ENCODE data around the gene VPS51. TPM values are rescaled to one million over a fixed set of nuclear protein-coding genes. Genes with fewer than 3 reads are reported as not detected.

Gene VPS51
- total and polyA plus RNA-seq, 10 of the 15 experiments (the other 5 are each of a cell fraction or from before 2014, with no cell fraction given) = 1.5 to 279 (median 53.2) TPM

DNA sequence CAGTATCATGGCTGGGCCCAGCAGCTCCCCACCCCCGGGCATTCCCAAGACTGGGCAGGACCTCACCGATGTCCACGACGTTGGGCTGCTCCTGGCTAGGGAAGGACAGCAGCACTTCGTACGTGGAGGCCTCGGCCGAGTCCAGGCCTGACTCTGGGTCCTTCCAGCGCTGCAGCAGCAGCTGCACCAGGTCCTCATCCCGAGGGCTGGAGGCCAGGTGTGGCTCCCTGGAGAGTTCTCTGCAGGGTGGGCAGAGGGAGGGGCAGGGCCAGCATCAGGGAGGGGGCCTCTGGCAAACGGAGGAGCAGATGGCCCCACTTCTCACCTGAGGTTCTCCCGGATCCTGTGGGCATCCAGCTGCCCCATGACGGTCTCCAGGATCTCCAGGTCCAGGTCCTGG, 38.0 kb upstream of the VPS51 start:
- 76% methylated on average over 13 of the region's 13 CpGs for WGBS (ENCODE audit: insufficient coverage, insufficient replicate concordance, low lambda C conversion rate, missing lambda C conversion rate)
- TF ChIP-seq, protein P1, sequence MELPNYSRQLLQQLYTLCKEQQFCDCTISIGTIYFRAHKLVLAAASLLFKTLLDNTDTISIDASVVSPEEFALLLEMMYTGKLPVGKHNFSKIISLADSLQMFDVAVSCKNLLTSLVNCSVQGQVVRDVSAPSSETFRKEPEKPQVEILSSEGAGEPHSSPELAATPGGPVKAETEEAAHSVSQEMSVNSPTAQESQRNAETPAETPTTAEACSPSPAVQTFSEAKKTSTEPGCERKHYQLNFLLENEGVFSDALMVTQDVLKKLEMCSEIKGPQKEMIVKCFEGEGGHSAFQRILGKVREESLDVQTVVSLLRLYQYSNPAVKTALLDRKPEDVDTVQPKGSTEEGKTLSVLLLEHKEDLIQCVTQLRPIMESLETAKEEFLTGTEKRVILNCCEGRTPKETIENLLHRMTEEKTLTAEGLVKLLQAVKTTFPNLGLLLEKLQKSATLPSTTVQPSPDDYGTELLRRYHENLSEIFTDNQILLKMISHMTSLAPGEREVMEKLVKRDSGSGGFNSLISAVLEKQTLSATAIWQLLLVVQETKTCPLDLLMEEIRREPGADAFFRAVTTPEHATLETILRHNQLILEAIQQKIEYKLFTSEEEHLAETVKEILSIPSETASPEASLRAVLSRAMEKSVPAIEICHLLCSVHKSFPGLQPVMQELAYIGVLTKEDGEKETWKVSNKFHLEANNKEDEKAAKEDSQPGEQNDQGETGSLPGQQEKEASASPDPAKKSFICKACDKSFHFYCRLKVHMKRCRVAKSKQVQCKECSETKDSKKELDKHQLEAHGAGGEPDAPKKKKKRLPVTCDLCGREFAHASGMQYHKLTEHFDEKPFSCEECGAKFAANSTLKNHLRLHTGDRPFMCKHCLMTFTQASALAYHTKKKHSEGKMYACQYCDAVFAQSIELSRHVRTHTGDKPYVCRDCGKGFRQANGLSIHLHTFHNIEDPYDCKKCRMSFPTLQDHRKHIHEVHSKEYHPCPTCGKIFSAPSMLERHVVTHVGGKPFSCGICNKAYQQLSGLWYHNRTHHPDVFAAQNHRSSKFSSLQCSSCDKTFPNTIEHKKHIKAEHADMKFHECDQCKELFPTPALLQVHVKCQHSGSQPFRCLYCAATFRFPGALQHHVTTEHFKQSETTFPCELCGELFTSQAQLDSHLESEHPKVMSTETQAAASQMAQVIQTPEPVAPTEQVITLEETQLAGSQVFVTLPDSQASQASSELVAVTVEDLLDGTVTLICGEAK (IDR thresholded peaks at IDR 0.05; ENCODE audit: borderline replicate concordance) = no peak
- TF ChIP-seq WRNIP1 (IDR thresholded peaks at IDR 0.05; ENCODE audit: borderline replicate concordance, low read depth, low read length) = no peak
- TF ChIP-seq, protein P2, sequence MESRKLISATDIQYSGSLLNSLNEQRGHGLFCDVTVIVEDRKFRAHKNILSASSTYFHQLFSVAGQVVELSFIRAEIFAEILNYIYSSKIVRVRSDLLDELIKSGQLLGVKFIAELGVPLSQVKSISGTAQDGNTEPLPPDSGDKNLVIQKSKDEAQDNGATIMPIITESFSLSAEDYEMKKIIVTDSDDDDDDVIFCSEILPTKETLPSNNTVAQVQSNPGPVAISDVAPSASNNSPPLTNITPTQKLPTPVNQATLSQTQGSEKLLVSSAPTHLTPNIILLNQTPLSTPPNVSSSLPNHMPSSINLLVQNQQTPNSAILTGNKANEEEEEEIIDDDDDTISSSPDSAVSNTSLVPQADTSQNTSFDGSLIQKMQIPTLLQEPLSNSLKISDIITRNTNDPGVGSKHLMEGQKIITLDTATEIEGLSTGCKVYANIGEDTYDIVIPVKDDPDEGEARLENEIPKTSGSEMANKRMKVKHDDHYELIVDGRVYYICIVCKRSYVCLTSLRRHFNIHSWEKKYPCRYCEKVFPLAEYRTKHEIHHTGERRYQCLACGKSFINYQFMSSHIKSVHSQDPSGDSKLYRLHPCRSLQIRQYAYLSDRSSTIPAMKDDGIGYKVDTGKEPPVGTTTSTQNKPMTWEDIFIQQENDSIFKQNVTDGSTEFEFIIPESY (IDR thresholded peaks at IDR 0.05) = no peak
- TF ChIP-seq PAX5 (IDR thresholded peaks at IDR 0.05; ENCODE audit: borderline replicate concordance, low read depth, low read length) = no peak
- no peak for TF ChIP-seq ATF7 (IDR thresholded peaks at IDR 0.05; ENCODE audit: low read depth)
- no peak for TF ChIP-seq POU2F2 (IDR thresholded peaks at IDR 0.05; ENCODE audit: borderline replicate concordance, low read depth, low read length)
- TF ChIP-seq, protein P3, sequence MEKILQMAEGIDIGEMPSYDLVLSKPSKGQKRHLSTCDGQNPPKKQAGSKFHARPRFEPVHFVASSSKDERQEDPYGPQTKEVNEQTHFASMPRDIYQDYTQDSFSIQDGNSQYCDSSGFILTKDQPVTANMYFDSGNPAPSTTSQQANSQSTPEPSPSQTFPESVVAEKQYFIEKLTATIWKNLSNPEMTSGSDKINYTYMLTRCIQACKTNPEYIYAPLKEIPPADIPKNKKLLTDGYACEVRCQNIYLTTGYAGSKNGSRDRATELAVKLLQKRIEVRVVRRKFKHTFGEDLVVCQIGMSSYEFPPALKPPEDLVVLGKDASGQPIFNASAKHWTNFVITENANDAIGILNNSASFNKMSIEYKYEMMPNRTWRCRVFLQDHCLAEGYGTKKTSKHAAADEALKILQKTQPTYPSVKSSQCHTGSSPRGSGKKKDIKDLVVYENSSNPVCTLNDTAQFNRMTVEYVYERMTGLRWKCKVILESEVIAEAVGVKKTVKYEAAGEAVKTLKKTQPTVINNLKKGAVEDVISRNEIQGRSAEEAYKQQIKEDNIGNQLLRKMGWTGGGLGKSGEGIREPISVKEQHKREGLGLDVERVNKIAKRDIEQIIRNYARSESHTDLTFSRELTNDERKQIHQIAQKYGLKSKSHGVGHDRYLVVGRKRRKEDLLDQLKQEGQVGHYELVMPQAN (conservative IDR thresholded peaks at IDR 0.05) = no peak
- TF ChIP-seq, protein P4, sequence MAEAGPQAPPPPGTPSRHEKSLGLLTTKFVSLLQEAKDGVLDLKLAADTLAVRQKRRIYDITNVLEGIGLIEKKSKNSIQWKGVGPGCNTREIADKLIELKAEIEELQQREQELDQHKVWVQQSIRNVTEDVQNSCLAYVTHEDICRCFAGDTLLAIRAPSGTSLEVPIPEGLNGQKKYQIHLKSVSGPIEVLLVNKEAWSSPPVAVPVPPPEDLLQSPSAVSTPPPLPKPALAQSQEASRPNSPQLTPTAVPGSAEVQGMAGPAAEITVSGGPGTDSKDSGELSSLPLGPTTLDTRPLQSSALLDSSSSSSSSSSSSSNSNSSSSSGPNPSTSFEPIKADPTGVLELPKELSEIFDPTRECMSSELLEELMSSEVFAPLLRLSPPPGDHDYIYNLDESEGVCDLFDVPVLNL (IDR thresholded peaks at IDR 0.05; ENCODE audit: low read depth, low read length) = no peak
- no peak for TF ChIP-seq FOXK2 (IDR thresholded peaks at IDR 0.05)
- TF ChIP-seq PML (IDR thresholded peaks at IDR 0.05; ENCODE audit: low read length) = no peak
- TF ChIP-seq RAD51 (IDR thresholded peaks at IDR 0.05) = no peak
- TF ChIP-seq MYC (IDR thresholded peaks at IDR 0.05; ENCODE audit: insufficient read depth, insufficient read length, insufficient replicate concordance, low read length, severe bottlenecking) = no peak
- TF ChIP-seq, protein P5, sequence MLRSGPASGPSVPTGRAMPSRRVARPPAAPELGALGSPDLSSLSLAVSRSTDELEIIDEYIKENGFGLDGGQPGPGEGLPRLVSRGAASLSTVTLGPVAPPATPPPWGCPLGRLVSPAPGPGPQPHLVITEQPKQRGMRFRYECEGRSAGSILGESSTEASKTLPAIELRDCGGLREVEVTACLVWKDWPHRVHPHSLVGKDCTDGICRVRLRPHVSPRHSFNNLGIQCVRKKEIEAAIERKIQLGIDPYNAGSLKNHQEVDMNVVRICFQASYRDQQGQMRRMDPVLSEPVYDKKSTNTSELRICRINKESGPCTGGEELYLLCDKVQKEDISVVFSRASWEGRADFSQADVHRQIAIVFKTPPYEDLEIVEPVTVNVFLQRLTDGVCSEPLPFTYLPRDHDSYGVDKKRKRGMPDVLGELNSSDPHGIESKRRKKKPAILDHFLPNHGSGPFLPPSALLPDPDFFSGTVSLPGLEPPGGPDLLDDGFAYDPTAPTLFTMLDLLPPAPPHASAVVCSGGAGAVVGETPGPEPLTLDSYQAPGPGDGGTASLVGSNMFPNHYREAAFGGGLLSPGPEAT (IDR thresholded peaks at IDR 0.05; ENCODE audit: low read depth) = no peak
- TF ChIP-seq GATAD2B (conservative IDR thresholded peaks at IDR 0.05; ENCODE audit: low read depth) = no peak
- RAD21 ChIA-PET (ENCODE audit: unreplicated experiment) = no interaction called here
- H3K9ac ChIP-seq (ENCODE audit: control insufficient read depth, insufficient read depth, low read length) = no peak overlapping the region
- intact Hi-C loops (cut with micrococcal nuclease; ENCODE audit: unreplicated experiment) = no loop called here
- no peak for ATAC-seq
- SMC1A ChIA-PET (ENCODE audit: uncharacterized antibody, unreplicated experiment) = no interaction called here
- no peak overlapping the region for H3K4me3 ChIP-seq
- peaks cover 46% of the 10 kb centered on the region for H3K4me1 ChIP-seq (ENCODE audit: control insufficient read depth, insufficient read depth, low read length)
- POLR2A ChIA-PET = interaction anchor here (1.4 kb wide), 1 partner anchor 10 kb away, joined by 3 read pairs; no protein-coding TSS in a partner anchor
- no TSS peak for BruUV-seq (replicated peaks)
- CTCF ChIA-PET = no interaction called here
- no peak overlapping the region for H3K4me2 ChIP-seq (ENCODE audit: control insufficient read depth, insufficient read depth)
- no peak overlapping the region for H3K27ac ChIP-seq (ENCODE audit: control insufficient read depth, insufficient read depth)
- no peaks in the 10 kb centered on the region for H3K36me3 ChIP-seq (ENCODE audit: control insufficient read depth in 2 of 2, insufficient read depth in 2 of 2, low read length in 1 of 2)
- no peak for FAIRE-seq
- in situ Hi-C loops (cut with MboI) = no loop called here
- no peak overlapping the region for H2AFZ ChIP-seq (ENCODE audit: control insufficient read depth, low read depth, low read length)
- no peak for DNase-seq (ENCODE audit: low read depth, low spot score)
- no peaks in the 10 kb centered on the region for H3K79me2 ChIP-seq (ENCODE audit: control insufficient read depth, insufficient read depth, low read length)
- no peaks in the 10 kb centered on the region for H4K20me1 ChIP-seq (ENCODE audit: control insufficient read depth, insufficient read depth)
- no peaks in the 10 kb centered on the region for H3K9me3 ChIP-seq (replicated peaks; ENCODE audit: control insufficient read depth, insufficient read depth, low read length)
- H3K27me3 ChIP-seq (replicated peaks in 1 of 2; ENCODE audit: control insufficient read depth in 2 of 2, insufficient read depth in 2 of 2, low read length in 1 of 2) = no peaks in the 10 kb centered on the region

All from GM12878 (cell line).